ENCODE data around the gene RIN3. TPM values are rescaled to one million over a fixed set of nuclear protein-coding genes. Genes with fewer than 3 reads are reported as not detected.

Gene RIN3
- total RNA-seq, 3 donors from 2014 or later (not counting 1 experiment from before 2014, with no cell fraction given): 248 to 289 (median 282) TPM

DNA sequence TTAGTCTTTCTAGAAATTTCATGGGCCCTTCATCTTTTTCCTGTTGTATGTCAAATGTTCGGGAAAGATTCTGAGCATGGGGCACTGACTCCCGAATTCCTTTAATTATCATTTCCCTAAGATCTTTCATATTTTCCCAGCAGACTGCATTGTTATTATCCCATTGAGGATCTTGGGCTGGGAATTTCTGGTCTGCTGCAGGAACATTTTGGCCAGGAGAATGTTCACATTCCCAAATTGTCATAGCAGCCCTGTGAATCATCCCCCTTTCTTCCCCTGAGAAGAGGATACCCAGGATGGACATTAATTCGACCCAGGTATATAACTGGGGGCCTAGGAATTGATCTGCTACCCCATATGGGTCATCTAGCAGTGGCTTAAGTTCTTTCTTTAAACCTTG lies 112.5 kb downstream of the RIN3 start:
- Histone ChIP-seq H3K4me1 (ENCODE audit: control insufficient read depth, insufficient read depth, low read length) (peaks cover 8% of the 10 kb centered on the region), H3K9me3 (ENCODE audit: control insufficient read depth, insufficient read depth, low read length) (peaks cover 33% of the 10 kb centered on the region), H3K27me3 (ENCODE audit: control insufficient read depth, insufficient read depth, low read length) (no peaks in the 10 kb centered on the region), H3K27ac (ENCODE audit: low read length) (no peak overlapping the region), H3K4me3 (ENCODE audit: low read length) (no peak overlapping the region), H3K36me3 (ENCODE audit: control insufficient read depth, insufficient read depth, low read length) (peaks cover 49% of the 10 kb centered on the region)
- DNase-seq: no peak
- Mint-ChIP-seq H3K9me3 (peaks cover 8% of the 10 kb centered on the region in 2 donors), H3K4me1 (peaks cover 41 to 56% of the 10 kb centered on the region in 2 donors), H3K36me3 (peaks cover 29% of the 10 kb centered on the region), H3K27me3 (ENCODE audit: low read depth in 2 of 2) (no peaks in the 10 kb centered on the region), H3K27ac (peak overlapping the region; percentile 34 to 66), H3K4me3 (no peak overlapping the region)
- no peak for ATAC-seq
- intact Hi-C loops (cut with micrococcal nuclease): no loop called here
- TF ChIP-seq, protein P1, sequence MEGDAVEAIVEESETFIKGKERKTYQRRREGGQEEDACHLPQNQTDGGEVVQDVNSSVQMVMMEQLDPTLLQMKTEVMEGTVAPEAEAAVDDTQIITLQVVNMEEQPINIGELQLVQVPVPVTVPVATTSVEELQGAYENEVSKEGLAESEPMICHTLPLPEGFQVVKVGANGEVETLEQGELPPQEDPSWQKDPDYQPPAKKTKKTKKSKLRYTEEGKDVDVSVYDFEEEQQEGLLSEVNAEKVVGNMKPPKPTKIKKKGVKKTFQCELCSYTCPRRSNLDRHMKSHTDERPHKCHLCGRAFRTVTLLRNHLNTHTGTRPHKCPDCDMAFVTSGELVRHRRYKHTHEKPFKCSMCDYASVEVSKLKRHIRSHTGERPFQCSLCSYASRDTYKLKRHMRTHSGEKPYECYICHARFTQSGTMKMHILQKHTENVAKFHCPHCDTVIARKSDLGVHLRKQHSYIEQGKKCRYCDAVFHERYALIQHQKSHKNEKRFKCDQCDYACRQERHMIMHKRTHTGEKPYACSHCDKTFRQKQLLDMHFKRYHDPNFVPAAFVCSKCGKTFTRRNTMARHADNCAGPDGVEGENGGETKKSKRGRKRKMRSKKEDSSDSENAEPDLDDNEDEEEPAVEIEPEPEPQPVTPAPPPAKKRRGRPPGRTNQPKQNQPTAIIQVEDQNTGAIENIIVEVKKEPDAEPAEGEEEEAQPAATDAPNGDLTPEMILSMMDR (IDR thresholded peaks at IDR 0.05): no peak
- WGBS (ENCODE audit: insufficient coverage): 100% methylated on average over 3 of the region's 3 CpGs

DNA sequence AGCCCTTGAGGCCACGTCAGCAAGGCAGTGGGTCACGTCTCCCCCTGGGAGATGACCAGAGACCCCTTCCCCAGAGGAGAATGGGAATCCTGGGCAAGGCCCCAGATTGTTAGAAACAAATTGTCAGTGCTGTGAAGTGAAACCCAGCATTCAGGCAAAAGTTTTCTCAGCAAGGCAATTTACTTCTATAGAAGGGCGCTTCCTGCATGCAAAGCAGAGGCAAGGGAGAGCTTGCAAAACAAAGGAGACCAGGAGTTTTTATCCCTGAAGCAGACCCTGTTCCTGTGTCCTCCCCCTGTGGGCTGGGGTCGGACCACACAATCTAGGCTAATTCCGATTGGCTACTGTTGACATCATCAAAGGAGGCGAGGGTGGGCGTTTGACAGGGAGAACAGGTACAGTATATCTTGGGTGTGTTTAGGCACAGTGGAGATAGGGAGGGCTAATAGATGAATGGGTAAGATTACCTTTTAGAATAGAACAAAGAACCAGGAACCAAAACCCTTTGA lies 114.2 kb downstream of the RIN3 start:
- H3K36me3 Mint-ChIP-seq: peaks cover 12% of the 10 kb centered on the region
- H3K4me1 Mint-ChIP-seq: peaks cover 45 to 70% of the 10 kb centered on the region in 2 donors
- H3K27me3 Mint-ChIP-seq (ENCODE audit: low read depth in 2 of 2): no peaks in the 10 kb centered on the region
- Histone ChIP-seq H3K27me3 (ENCODE audit: control insufficient read depth, insufficient read depth, low read length) (no peaks in the 10 kb centered on the region), H3K36me3 (ENCODE audit: control insufficient read depth, insufficient read depth, low read length) (peaks cover 39% of the 10 kb centered on the region), H3K4me3 (ENCODE audit: low read length) (no peak overlapping the region), H3K27ac (ENCODE audit: low read length) (no peak overlapping the region), H3K4me1 (ENCODE audit: control insufficient read depth, insufficient read depth, low read length) (peaks cover 20% of the 10 kb centered on the region), H3K9me3 (ENCODE audit: control insufficient read depth, insufficient read depth, low read length) (peaks cover 23% of the 10 kb centered on the region)
- H3K4me3 Mint-ChIP-seq: no peak overlapping the region
- peaks cover 4 to 8% of the 10 kb centered on the region in 2 donors for H3K9me3 Mint-ChIP-seq
- 99% methylated on average over 7 of the region's 7 CpGs for WGBS (ENCODE audit: insufficient coverage)
- TF ChIP-seq, protein P1 (IDR thresholded peaks at IDR 0.05): no peak
- DNase-seq (no peak), ATAC-seq (no peak)
- intact Hi-C loops (cut with micrococcal nuclease): no loop called here
- H3K27ac Mint-ChIP-seq: peak overlapping the region; percentile 64 to 66

DNA sequence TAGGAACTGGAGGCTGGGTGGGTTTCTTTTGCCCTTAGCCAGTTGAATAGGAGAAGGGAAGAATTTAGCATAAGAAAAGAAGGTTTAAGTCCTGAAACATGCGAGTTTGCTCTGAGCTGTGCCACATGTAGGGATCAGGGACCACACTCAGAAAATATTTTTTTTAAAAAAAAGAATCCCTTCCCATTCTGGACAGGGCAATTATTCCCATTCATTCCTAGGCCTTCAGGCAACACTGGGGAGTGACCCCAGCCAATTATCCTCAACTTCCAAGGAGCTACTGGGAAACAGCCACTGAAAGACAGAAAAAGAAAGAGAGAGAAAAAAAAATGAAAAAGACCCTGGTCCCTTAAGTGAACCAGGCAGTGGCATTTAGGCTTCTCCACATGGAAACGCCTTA lies 115.1 kb downstream of the RIN3 start:
- Histone ChIP-seq H3K9me3 (ENCODE audit: control insufficient read depth, insufficient read depth, low read length) (peaks cover 23% of the 10 kb centered on the region), H3K36me3 (ENCODE audit: control insufficient read depth, insufficient read depth, low read length) (peaks cover 31% of the 10 kb centered on the region), H3K4me3 (ENCODE audit: low read length) (no peak overlapping the region), H3K4me1 (ENCODE audit: control insufficient read depth, insufficient read depth, low read length) (peaks cover 28% of the 10 kb centered on the region), H3K27ac (ENCODE audit: low read length) (no peak overlapping the region), H3K27me3 (ENCODE audit: control insufficient read depth, insufficient read depth, low read length) (no peaks in the 10 kb centered on the region)
- Mint-ChIP-seq H3K4me3 (no peak overlapping the region), H3K36me3 (peaks cover 12% of the 10 kb centered on the region), H3K4me1 (peaks cover 54 to 79% of the 10 kb centered on the region in 2 donors), H3K27ac (peak overlapping the region in 1 of 2 donors; percentile 18), H3K9me3 (peaks cover 3 to 8% of the 10 kb centered on the region in 2 donors), H3K27me3 (ENCODE audit: low read depth in 2 of 2) (no peaks in the 10 kb centered on the region)
- intact Hi-C loops (cut with micrococcal nuclease): no loop called here
- DNase-seq (no peak), ATAC-seq (no peak)
- 100% methylated on average over 2 of the region's 2 CpGs for WGBS (ENCODE audit: insufficient coverage)
- TF ChIP-seq, protein P1 (IDR thresholded peaks at IDR 0.05): no peak

DNA sequence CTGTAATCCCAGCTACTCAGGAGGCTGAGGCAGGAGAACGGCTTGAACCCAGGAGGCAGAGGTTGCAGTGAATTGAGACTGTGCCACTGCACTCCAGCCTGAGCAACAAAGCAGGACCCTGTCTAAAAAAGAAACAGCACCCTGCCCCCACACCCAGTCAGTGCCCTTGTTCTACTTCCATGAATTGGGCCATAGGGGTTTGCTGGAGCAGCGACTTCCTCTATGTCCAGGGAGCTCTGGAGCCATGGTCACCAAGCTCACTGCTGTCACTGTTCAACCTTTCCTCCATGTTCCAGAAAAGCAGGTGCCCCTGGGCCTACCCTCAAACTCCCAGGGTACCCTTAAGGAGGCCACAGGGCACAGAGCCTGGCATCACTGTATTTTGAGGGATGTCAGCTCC lies 116.8 kb downstream of the RIN3 start:
- ATAC-seq (no peak), DNase-seq (no peak)
- H3K27me3 ChIP-seq (ENCODE audit: control insufficient read depth, insufficient read depth, low read length): no peaks in the 10 kb centered on the region
- Mint-ChIP-seq H3K27ac (peak overlapping the region in 1 of 2 donors; percentile 65), H3K27me3 (ENCODE audit: low read depth in 2 of 2) (no peaks in the 10 kb centered on the region), H3K9me3 (peaks cover 3 to 8% of the 10 kb centered on the region in 2 donors), H3K4me3 (no peak overlapping the region), H3K36me3 (peaks cover 12% of the 10 kb centered on the region), H3K4me1 (peaks cover 46 to 71% of the 10 kb centered on the region in 2 donors)
- H3K36me3 ChIP-seq (ENCODE audit: control insufficient read depth, insufficient read depth, low read length): peaks cover 26% of the 10 kb centered on the region
- TF ChIP-seq, protein P1 (IDR thresholded peaks at IDR 0.05): no peak
- intact Hi-C loops (cut with micrococcal nuclease): no loop called here
- peaks cover 33% of the 10 kb centered on the region for H3K4me1 ChIP-seq (ENCODE audit: control insufficient read depth, insufficient read depth, low read length)
- H3K4me3 ChIP-seq (ENCODE audit: low read length): no peak overlapping the region
- WGBS (ENCODE audit: insufficient coverage): 96% methylated on average over 2 of the region's 2 CpGs
- H3K9me3 ChIP-seq (ENCODE audit: control insufficient read depth, insufficient read depth, low read length): peaks cover 23% of the 10 kb centered on the region
- H3K27ac ChIP-seq (ENCODE audit: low read length): no peak overlapping the region
